H9 (cell line): ENCODE measurements around the gene HTR2A. TPM values are rescaled to one million over a fixed set of nuclear protein-coding genes. Genes with fewer than 3 reads are reported as not detected.

Experiments used
- DNase-seq: peaks from one replicate; pipeline ENCODE4 v3.0.0-alpha.2; 2017
- H2AFZ ChIP-seq: one replicate; pipeline ENCODE4 v1.6.1; 2013; ENCODE audit warnings: mild to moderate bottlenecking, low read length, control low read depth, moderate library complexity
- H2AK5ac ChIP-seq: 2 replicates; pipeline ENCODE4 v1.6.1; 2013; ENCODE audit warnings: low read length, control low read depth, mixed read lengths; ENCODE audit not compliant: insufficient read length
- H2BK120ac ChIP-seq: one replicate; pipeline ENCODE4 v1.6.1; 2013; ENCODE audit warnings: low read depth, mild to moderate bottlenecking, low read length, control low read depth, inconsistent platforms; ENCODE audit not compliant: poor library complexity, severe bottlenecking
- H2BK12ac ChIP-seq: 2 replicates; pipeline ENCODE4 v1.6.1; 2013; ENCODE audit warnings: low read length, control low read depth, mixed read lengths, low read depth; ENCODE audit not compliant: insufficient read length
- H2BK15ac ChIP-seq: 2 replicates; pipeline ENCODE4 v1.6.1; 2013; ENCODE audit warnings: low read depth, low read length, control low read depth
- H2BK20ac ChIP-seq: one replicate; pipeline ENCODE4 v1.6.1; 2013; ENCODE audit warnings: low read depth, mild to moderate bottlenecking, low read length, control low read depth, inconsistent platforms; ENCODE audit not compliant: poor library complexity, severe bottlenecking
- H2BK5ac ChIP-seq: 2 replicates; pipeline ENCODE4 v1.6.1; 2013; ENCODE audit warnings: low read length, control low read depth, mixed read lengths; ENCODE audit not compliant: insufficient read length
- H3K14ac ChIP-seq: 2 replicates; pipeline ENCODE4 v1.6.1; 2013; ENCODE audit warnings: low read length, control low read depth; ENCODE audit not compliant: insufficient read depth
- H3K18ac ChIP-seq: 2 replicates; pipeline ENCODE4 v1.6.1; 2013; ENCODE audit warnings: low read depth, mild to moderate bottlenecking, mixed read lengths, low read length, control low read depth; ENCODE audit not compliant: insufficient read length
- H3K23ac ChIP-seq: 2 replicates; pipeline ENCODE4 v1.6.1; 2013; ENCODE audit warnings: low read length, control low read depth, mixed read lengths, low read depth; ENCODE audit not compliant: insufficient read length
- H3K23me2 ChIP-seq: 2 replicates; pipeline ENCODE4 v1.6.1; 2013; ENCODE audit warnings: low read depth, mild to moderate bottlenecking, mixed read lengths, low read length, control low read depth; ENCODE audit not compliant: insufficient read length, poor library complexity, severe bottlenecking
- H3K27ac ChIP-seq: 2 replicates; pipeline ENCODE4 v1.5.1; 2013; ENCODE audit warnings: low read length, control low read depth, mixed read lengths, low read depth; ENCODE audit not compliant: insufficient read length
- H3K27me3 ChIP-seq: 2 replicates; pipeline ENCODE4 v1.6.1; 2013; ENCODE audit warnings: low read length, control low read depth, inconsistent platforms; ENCODE audit not compliant: insufficient read depth
- H3K4ac ChIP-seq: 2 replicates; pipeline ENCODE4 v1.6.1; 2013; ENCODE audit warnings: low read depth, mild to moderate bottlenecking, control low read depth, inconsistent platforms, low read length, moderate library complexity
- H3K4me1 ChIP-seq: 2 replicates; pipeline ENCODE4 v1.6.1; 2013; ENCODE audit warnings: low read length, control low read depth, inconsistent platforms; ENCODE audit not compliant: insufficient read depth
- H3K4me2 ChIP-seq: 2 replicates; pipeline ENCODE4 v1.6.1; 2013; ENCODE audit warnings: low read length, control low read depth, mixed read lengths; ENCODE audit not compliant: insufficient read length, insufficient read depth
- H3K56ac ChIP-seq: 2 replicates; pipeline ENCODE4 v1.6.1; 2013; ENCODE audit warnings: low read depth, mild to moderate bottlenecking, mixed read lengths, low read length, control low read depth; ENCODE audit not compliant: insufficient read length
- H3K79me1 ChIP-seq: 2 replicates; pipeline ENCODE4 v1.6.1; 2013; ENCODE audit warnings: low read depth, mild to moderate bottlenecking, moderate library complexity, low read length, control low read depth, inconsistent platforms; ENCODE audit not compliant: insufficient read depth, poor library complexity, severe bottlenecking
- H3K79me2 ChIP-seq: 2 replicates; pipeline ENCODE4 v1.6.1; 2013; ENCODE audit warnings: low read length, control low read depth, inconsistent platforms; ENCODE audit not compliant: insufficient read depth
- H3K9ac ChIP-seq: 2 replicates; pipeline ENCODE4 v1.6.1; 2013; ENCODE audit warnings: low read length, control low read depth, mixed read lengths; ENCODE audit not compliant: insufficient read length; ENCODE audit errors: extremely low read depth
- H3K9me3 ChIP-seq: one replicate; pipeline ENCODE4 v1.6.1; 2013; ENCODE audit warnings: low read depth, low read length, inconsistent platforms; ENCODE audit not compliant: control insufficient read depth
- H3T11ph ChIP-seq: one replicate; pipeline ENCODE4 v1.6.1; 2013; ENCODE audit warnings: mild to moderate bottlenecking, low read length, control low read depth, inconsistent platforms
- H4K20me1 ChIP-seq: one replicate; pipeline ENCODE4 v1.6.1; 2013; ENCODE audit not compliant: control insufficient read depth, insufficient read length, insufficient read depth
- H4K5ac ChIP-seq: 2 replicates; pipeline ENCODE4 v1.6.1; 2013; ENCODE audit warnings: low read depth, mild to moderate bottlenecking, mixed read lengths, low read length, control low read depth; ENCODE audit not compliant: insufficient read length
- H4K8ac ChIP-seq: replicated peaks from 2 replicates; pipeline ENCODE4 v1.6.1; 2013; ENCODE audit warnings: low read length, control low read depth, mixed read lengths, low read depth; ENCODE audit not compliant: insufficient read length
- H4K91ac ChIP-seq: 2 replicates; pipeline ENCODE4 v1.6.1; 2013; ENCODE audit warnings: low read depth, mild to moderate bottlenecking, moderate library complexity, mixed read lengths, low read length, control low read depth; ENCODE audit not compliant: insufficient read length
- H3K27ac Mint-ChIP-seq, 3 experiments: 2 replicates in 2 of 3; 3 replicates in 1 of 3; pipeline ENCODE4 v1.8.0; 2020 to 2021; ENCODE audit warnings: mixed read lengths in 3 of 3, mild to moderate bottlenecking in 1 of 3, moderate library complexity in 1 of 3
- H3K27me3 Mint-ChIP-seq: 2 replicates; pipeline ENCODE4 v1.8.0; 2021; ENCODE audit warnings: low read depth, mild to moderate bottlenecking, moderate library complexity, mixed read lengths
- H3K36me3 Mint-ChIP-seq, 3 experiments: 2 replicates in 2 of 3; 3 replicates in 1 of 3; pipeline ENCODE4 v1.8.0; 2020 to 2021; ENCODE audit warnings: low read depth in 3 of 3, mixed read lengths in 3 of 3; ENCODE audit not compliant: insufficient read depth in 1 of 3
- H3K4me1 Mint-ChIP-seq, 2 experiments: 2 replicates each; pipeline ENCODE4 v1.8.0; 2020; ENCODE audit warnings: mixed read lengths in 2 of 2
- H3K4me3 Mint-ChIP-seq, 2 experiments: 2 replicates in 1 of 2; 3 replicates in 1 of 2; pipeline ENCODE4 v1.8.0; 2020 to 2021; ENCODE audit warnings: mild to moderate bottlenecking in 2 of 2, mixed read lengths in 2 of 2, moderate library complexity in 1 of 2
- H3K9me3 Mint-ChIP-seq, 2 experiments: 2 replicates in 1 of 2; 3 replicates in 1 of 2; pipeline ENCODE4 v1.8.0; 2020; ENCODE audit warnings: mild to moderate bottlenecking in 2 of 2, mixed read lengths in 2 of 2, moderate library complexity in 1 of 2
- WGBS: extraction: QIAGEN DNeasy Blood & Tissue Kit; methylation state at CpG from one replicate; pipeline ENCODE4 v1.1.7; 2013; ENCODE audit warnings: missing lambda C conversion rate, low lambda C conversion rate, mixed read lengths; ENCODE audit not compliant: insufficient read length; ENCODE audit errors: extremely low coverage; 5-methylcytosine and 5-hydroxymethylcytosine counted together
- total RNA-seq: library from RNA; stranded (reverse); gene quantifications from 2 replicates; pipeline ENCODE4 v1.2.1, GENCODE V29; 2021
- TF ChIP-seq, protein P1 (sequence below): fragments of 200-600 bp; sonication (generic); conservative IDR thresholded peaks from 3 replicates; pipeline ENCODE4 v1.8.0; 2021; ENCODE audit warnings: antibody characterized with exemption, mild to moderate bottlenecking

The HTR2A gene
- total RNA-seq, 1 experiment from 2014 or later = not detected

GRCh38 chr13:46885018-46885417 is 11.8 kb downstream of the HTR2A start:
- Histone ChIP-seq H2BK12ac (no peak overlapping the region), H3K9me3 (no peaks in the 10 kb centered on the region), H4K8ac (no peak overlapping the region), H2BK5ac (no peak overlapping the region), H3K9ac (no peak overlapping the region), H3K23ac (no peak overlapping the region), H2BK15ac (no peak overlapping the region), H2BK20ac (no peak overlapping the region), H3K79me1 (no peaks in the 10 kb centered on the region), H3K27me3 (no peaks in the 10 kb centered on the region), H2AK5ac (no peak overlapping the region), H2BK120ac (no peak overlapping the region), H3K18ac (no peak overlapping the region), H4K91ac (no peak overlapping the region), H4K5ac (no peak overlapping the region), H3T11ph (no peak overlapping the region), H3K4me2 (no peak overlapping the region), H4K20me1 (no peaks in the 10 kb centered on the region), H3K23me2 (no peaks in the 10 kb centered on the region), H3K56ac (no peak overlapping the region), H3K27ac (no peak overlapping the region), H3K14ac (no peak overlapping the region), H3K79me2 (no peaks in the 10 kb centered on the region), H3K4me1 (no peaks in the 10 kb centered on the region), H2AFZ (no peak overlapping the region), H3K4ac (no peak overlapping the region)
- no peaks in the 10 kb centered on the region for H3K36me3 Mint-ChIP-seq
- no CpG with 5 or more reads among the region's 4 CpGs for WGBS
- no peaks in the 10 kb centered on the region for H3K27me3 Mint-ChIP-seq
- H3K27ac Mint-ChIP-seq = no peak overlapping the region
- TF ChIP-seq, protein P1, sequence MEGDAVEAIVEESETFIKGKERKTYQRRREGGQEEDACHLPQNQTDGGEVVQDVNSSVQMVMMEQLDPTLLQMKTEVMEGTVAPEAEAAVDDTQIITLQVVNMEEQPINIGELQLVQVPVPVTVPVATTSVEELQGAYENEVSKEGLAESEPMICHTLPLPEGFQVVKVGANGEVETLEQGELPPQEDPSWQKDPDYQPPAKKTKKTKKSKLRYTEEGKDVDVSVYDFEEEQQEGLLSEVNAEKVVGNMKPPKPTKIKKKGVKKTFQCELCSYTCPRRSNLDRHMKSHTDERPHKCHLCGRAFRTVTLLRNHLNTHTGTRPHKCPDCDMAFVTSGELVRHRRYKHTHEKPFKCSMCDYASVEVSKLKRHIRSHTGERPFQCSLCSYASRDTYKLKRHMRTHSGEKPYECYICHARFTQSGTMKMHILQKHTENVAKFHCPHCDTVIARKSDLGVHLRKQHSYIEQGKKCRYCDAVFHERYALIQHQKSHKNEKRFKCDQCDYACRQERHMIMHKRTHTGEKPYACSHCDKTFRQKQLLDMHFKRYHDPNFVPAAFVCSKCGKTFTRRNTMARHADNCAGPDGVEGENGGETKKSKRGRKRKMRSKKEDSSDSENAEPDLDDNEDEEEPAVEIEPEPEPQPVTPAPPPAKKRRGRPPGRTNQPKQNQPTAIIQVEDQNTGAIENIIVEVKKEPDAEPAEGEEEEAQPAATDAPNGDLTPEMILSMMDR = no peak
- no peak overlapping the region for H3K4me3 Mint-ChIP-seq
- DNase-seq = no peak
- H3K4me1 Mint-ChIP-seq = no peaks in the 10 kb centered on the region
- no peaks in the 10 kb centered on the region; a peak in 1 of 5 replicates for H3K9me3 Mint-ChIP-seq
